GM12878 (cell line): ENCODE results near the gene EMP2. TPM values are rescaled to one million over a fixed set of nuclear protein-coding genes. Genes with fewer than 3 reads are reported as not detected.
"Not testable (repeated sequence)": the region's sequence is repeated elsewhere in the genome, so short reads cannot be mapped to it uniquely, and the experiment has no call there.

Experiments used
- ATAC-seq: fragments of 200-7000 bp; cut with Tn5 transposase; 3 replicates; pipeline ENCODE4 v1.9.1; 2020; ENCODE audit warnings: mild to moderate bottlenecking, moderate library complexity
- BruUV-seq: library from RNA; stranded (reverse); fragments of 400-500 nt; replicated peaks from 2 replicates; lab custom pipeline; 2021; lab: Mats Ljungman, UMichigan
- CTCF ChIA-PET: fragments of 300-600 bp; sonication (Branson Sonifier 250); formaldehyde crosslinking; extraction: SDS; loops from one replicate; lab custom pipeline; 2021; ENCODE audit warnings: inconsistent platforms; lab: Yijun Ruan, JAX
- POLR2A ChIA-PET: fragments of 350-600 bp; formaldehyde crosslinking; extraction: SDS; loops from one replicate; lab custom pipeline; 2021; ENCODE audit warnings: inconsistent platforms; lab: Charles Lee
- RAD21 ChIA-PET: fragments of 300-600 bp; sonication (Branson Sonifier 250); formaldehyde crosslinking; loops from one replicate; lab custom pipeline; 2023; ENCODE audit warnings: antibody characterized with exemption; ENCODE audit not compliant: unreplicated experiment; lab: Charles Lee
- SMC1A ChIA-PET: fragments of 300-600 bp; sonication (Branson Sonifier 250); formaldehyde crosslinking; loops from one replicate; lab custom pipeline; 2023; ENCODE audit not compliant: unreplicated experiment, uncharacterized antibody; lab: Charles Lee
- DNase-seq: peaks from one replicate; pipeline ENCODE4 v3.0.0-alpha.2; 2011; ENCODE audit warnings: low read depth, low spot score
- FAIRE-seq: peaks from 3 replicates; lab custom pipeline; 2011; peaks lifted over from hg19 to GRCh38; lab: Jason Lieb, UNC
- H2AFZ ChIP-seq: 2 replicates; pipeline ENCODE4 v1.6.0; 2011; ENCODE audit warnings: low read depth, low read length, control low read depth; ENCODE audit not compliant: control insufficient read depth
- H3K27ac ChIP-seq: 2 replicates; pipeline ENCODE4 v1.5.1; 2011; ENCODE audit warnings: control low read depth; ENCODE audit not compliant: control insufficient read depth, insufficient read depth
- H3K27me3 ChIP-seq, 2 experiments: replicated peaks in 1 of 2; 2 replicates each; pipeline versions ENCODE4 v1.6.0 to v1.6.1; 2011; ENCODE audit warnings: low read length in 1 of 2; ENCODE audit not compliant: control insufficient read depth in 2 of 2, insufficient read depth in 2 of 2
- H3K36me3 ChIP-seq, 2 experiments: 2 replicates each; pipeline ENCODE4 v1.5.1; 2011; ENCODE audit warnings: low read length in 1 of 2; ENCODE audit not compliant: control insufficient read depth in 2 of 2, insufficient read depth in 2 of 2
- H3K4me1 ChIP-seq: 2 replicates; pipeline ENCODE4 v1.6.1; 2011; ENCODE audit warnings: mild to moderate bottlenecking, low read length, moderate library complexity, mixed read lengths; ENCODE audit not compliant: control insufficient read depth, insufficient read depth
- H3K4me2 ChIP-seq: 2 replicates; pipeline ENCODE4 v1.6.0; 2011; ENCODE audit warnings: control low read depth; ENCODE audit not compliant: control insufficient read depth, insufficient read depth
- H3K4me3 ChIP-seq: fragments of 200-600 bp; sonication (generic); 2 replicates; pipeline ENCODE4 v1.5.1; 2016
- H3K79me2 ChIP-seq: 2 replicates; pipeline ENCODE4 v1.6.0; 2011; ENCODE audit warnings: low read length; ENCODE audit not compliant: control insufficient read depth, insufficient read depth
- H3K9ac ChIP-seq: 2 replicates; pipeline ENCODE4 v1.8.0; 2011; ENCODE audit warnings: low read length, control low read depth, mixed read lengths; ENCODE audit not compliant: control insufficient read depth, insufficient read depth
- H3K9me3 ChIP-seq: replicated peaks from 3 replicates; pipeline ENCODE4 v1.5.1; 2011; ENCODE audit warnings: mild to moderate bottlenecking, low read length; ENCODE audit not compliant: control insufficient read depth, insufficient read depth
- H4K20me1 ChIP-seq: 2 replicates; pipeline ENCODE4 v1.6.0; 2011; ENCODE audit not compliant: control insufficient read depth, insufficient read depth
- HDGF ChIP-seq: fragments of 450-650 bp; IDR thresholded peaks from 2 replicates; pipeline ENCODE4 v1.6.1; 2016; ENCODE audit warnings: antibody characterized with exemption
- ZBTB11 ChIP-seq: fragments of 450-650 bp; formaldehyde crosslinking; IDR thresholded peaks from 2 replicates; pipeline ENCODE4 v1.5.0; 2022; ENCODE audit warnings: mild to moderate bottlenecking, missing genetic modification characterization
- ZBTB33 ChIP-seq: fragments of 450-650 bp; IDR thresholded peaks from 2 replicates; pipeline ENCODE4 v1.6.1; 2017; ENCODE audit warnings: mild to moderate bottlenecking
- WGBS: methylation state at CpG from one replicate; pipeline ENCODE4 v1.1.6; 2016; ENCODE audit warnings: low lambda C conversion rate; ENCODE audit not compliant: insufficient replicate concordance, insufficient coverage; ENCODE audit errors: missing lambda C conversion rate; 5-methylcytosine and 5-hydroxymethylcytosine counted together
- in situ Hi-C: fragments of 300-500 bp; cut with MboI; formaldehyde crosslinking; loops from 9 replicates; pipeline ENCODE4 v1.14.3; 2018; ENCODE audit warnings: mixed read lengths
- intact Hi-C: fragments of 100-400 bp; cut with micrococcal nuclease; formaldehyde crosslinking; loops from one replicate; pipeline ENCODE4 v1.14.2; 2022; ENCODE audit not compliant: unreplicated experiment
- polyA plus RNA-seq, 11 experiments: library from polyadenylated mRNA; depleted of rRNA in 4 of 11; unstranded in 6 of 11; stranded (reverse) in 5 of 11; fragments of >200 nt; fragmentation: Nextera tagmentation in 4 of 11; fragmentation: Illumina TruSeq in 1 of 11; extraction: Ambion mirVana in 4 of 11; extraction: Trizol in 1 of 11; gene quantifications; 1 replicate in 1 of 11; 2 replicates in 10 of 11; pipeline versions ENCODE4 v1.2.1 to v1.2.3, GENCODE V29; 2011 to 2016; ENCODE audit warnings: inconsistent platforms in 2 of 11, missing spikeins in 2 of 11, low read depth in 1 of 11
- total RNA-seq, 4 experiments: library from RNA; depleted of rRNA in 3 of 4; stranded (reverse); fragments of >200 nt in 3 of 4; fragmentation: Illumina TruSeq in 1 of 4; extraction: Trizol in 1 of 4; gene quantifications; 2 replicates each; pipeline versions ENCODE4 v1.2.1 to v1.2.3, GENCODE V29; 2013 to 2021

The EMP2 gene
- total and polyA plus RNA-seq, 10 of the 15 experiments (the other 5 are each of a cell fraction or from before 2014, with no cell fraction given) = 0.41 to 10.4 (median 3.8) TPM

- CTCF ChIA-PET = no interaction called here
These were observed 19.4 kb downstream of the EMP2 start for GRCh38 chr16:10561001-10561400.

GRCh38 chr16:10559792-10560191, 20.6 kb downstream of the EMP2 start:
- H2AFZ ChIP-seq, H3K9ac ChIP-seq, H3K27me3 ChIP-seq, H3K79me2 ChIP-seq, SMC1A ChIA-PET, RAD21 ChIA-PET, H3K4me1 ChIP-seq, POLR2A ChIA-PET, H3K4me3 ChIP-seq, CTCF ChIA-PET, BruUV-seq, DNase-seq, intact Hi-C loops, H3K9me3 ChIP-seq, H3K27ac ChIP-seq, in situ Hi-C loops, FAIRE-seq, ATAC-seq, H4K20me1 ChIP-seq, H3K36me3 ChIP-seq, H3K4me2 ChIP-seq: not testable (repeated sequence)
- WGBS = 28% methylated on average over 4 of the region's 4 CpGs

More at GRCh38 chr16:10561001-10561400, 19.4 kb downstream of the EMP2 start:
- POLR2A ChIA-PET = interaction anchor here (0.6 kb wide), 1 partner anchor 155 kb away, joined by 4 read pairs; no protein-coding TSS in a partner anchor
- Histone ChIP-seq H3K4me3 (no peak overlapping the region), H3K4me1 (no peaks in the 10 kb centered on the region), H3K9me3 (peaks cover 4% of the 10 kb centered on the region; the same call in 2 of the 3 replicates), H3K9ac (no peak overlapping the region), H3K27ac (no peak overlapping the region), H2AFZ (no peak overlapping the region), H3K36me3 (no peaks in the 10 kb centered on the region), H3K27me3 (no peaks in the 10 kb centered on the region), H3K4me2 (no peak overlapping the region), H4K20me1 (no peaks in the 10 kb centered on the region), H3K79me2 (no peaks in the 10 kb centered on the region)
- RAD21 ChIA-PET = no interaction called here
- BruUV-seq = no TSS peak
- FAIRE-seq (no peak), ATAC-seq (no peak), DNase-seq (no peak)
- SMC1A ChIA-PET = interaction anchor here (1.3 kb wide), 1 partner anchor 39 kb away, joined by 3 read pairs; no protein-coding TSS in a partner anchor
- WGBS = 0% methylated on average over 3 of the region's 3 CpGs
- in situ Hi-C loops (no loop called here), intact Hi-C loops (no loop called here)
- no peak for TF ChIP-seq ZBTB33
- TF ChIP-seq ZBTB11 = no peak
- TF ChIP-seq HDGF = no peak
